CD4-positive, alpha-beta T cell treated with Interleukin-6 for 4 hours (primary cell): ENCODE results near the gene MTFP1.
"Not testable (repeated sequence)": the region's sequence is repeated elsewhere in the genome, so short reads cannot be mapped to it uniquely, and the experiment has no call there.

Experiments used
- DNase-seq: peaks from one replicate; pipeline ENCODE4 v3.0.0-alpha.2; 2020; ENCODE audit warnings: mixed read lengths

MTFP1 gene

DNA sequence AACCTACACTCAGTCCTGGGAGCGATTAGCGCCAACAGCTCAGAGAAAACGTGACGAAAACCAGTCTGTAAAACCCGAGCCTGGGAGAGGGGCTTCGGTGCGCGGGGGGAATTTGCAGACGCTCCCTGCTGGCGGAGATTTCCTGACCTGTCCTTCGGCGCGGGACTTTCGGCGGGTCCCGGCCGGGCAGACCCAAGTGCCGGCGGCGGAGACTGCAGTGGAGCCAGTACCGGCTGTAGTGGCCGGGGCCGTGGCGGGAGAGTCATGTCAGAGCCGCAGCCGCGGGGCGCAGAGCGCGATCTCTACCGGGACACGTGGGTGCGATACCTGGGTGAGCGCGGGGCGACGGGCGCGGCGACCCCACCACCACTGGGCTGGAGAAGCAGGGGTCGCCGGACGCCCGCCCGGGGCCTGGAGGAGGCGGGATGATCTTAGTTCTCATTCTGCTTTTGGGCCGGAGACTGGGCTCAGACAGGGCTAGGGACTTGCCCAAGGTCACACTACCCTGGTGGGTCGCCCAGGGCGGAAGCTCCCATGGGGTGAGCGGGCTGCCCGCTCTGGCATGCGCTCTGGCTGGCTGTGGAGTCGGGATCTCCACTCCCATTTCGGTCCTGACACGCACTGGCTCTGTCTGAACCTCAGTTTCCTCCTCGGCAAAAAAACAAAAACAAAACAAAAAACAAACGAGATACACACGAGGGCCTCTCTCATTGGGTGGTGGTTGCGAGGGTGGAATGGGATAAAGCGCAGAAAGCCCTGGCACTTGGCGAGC, at the start of gene MTFP1:
TSS of gene MTFP1 (plus strand) at position 153 of the 772 bp plus-strand sequence. CDS start at position 265, 112 bp downstream.
- DNase-seq: peak; percentile 62

DNA sequence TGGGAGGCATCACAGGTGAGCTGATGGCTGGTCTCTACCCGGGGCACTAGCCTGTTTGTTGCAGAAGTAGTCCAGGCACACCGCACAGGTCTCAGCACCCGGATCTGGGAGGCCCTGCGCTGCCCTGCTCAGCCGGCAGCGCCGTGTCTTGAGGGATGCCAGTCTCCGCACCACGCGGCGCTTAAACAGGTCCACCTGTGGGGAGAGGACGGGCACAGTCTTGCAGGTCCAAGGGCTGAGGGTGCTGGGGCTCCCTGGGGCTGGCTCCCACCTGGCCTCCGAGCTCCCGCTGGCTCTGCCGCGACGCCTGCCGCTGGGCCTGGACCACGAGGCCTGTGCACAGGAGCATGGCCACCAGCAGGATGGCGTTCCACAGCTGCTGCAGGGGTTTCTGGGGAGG, 45.6 kb upstream of the MTFP1 start:
- no peak for DNase-seq

DNA sequence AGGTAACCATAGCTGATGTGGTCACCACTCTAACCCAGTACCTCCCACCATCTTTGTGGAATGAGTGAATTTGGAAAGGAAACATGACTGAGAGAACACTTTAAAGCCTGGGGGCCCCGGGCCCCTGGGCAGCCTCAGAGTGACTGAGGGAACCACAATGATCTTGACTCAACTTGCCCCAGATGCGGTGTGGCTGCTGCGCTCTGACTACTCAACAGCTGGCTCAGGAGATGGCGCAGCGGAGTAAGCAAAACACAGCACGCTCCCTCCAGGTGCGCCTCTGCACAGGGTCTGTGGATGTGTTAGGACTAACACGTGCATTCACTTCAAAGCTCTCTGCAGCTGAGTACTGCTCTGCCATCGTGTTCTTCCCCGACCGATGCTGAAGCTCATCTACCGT, 44.3 kb upstream of the MTFP1 start:
- no peak for DNase-seq

DNA sequence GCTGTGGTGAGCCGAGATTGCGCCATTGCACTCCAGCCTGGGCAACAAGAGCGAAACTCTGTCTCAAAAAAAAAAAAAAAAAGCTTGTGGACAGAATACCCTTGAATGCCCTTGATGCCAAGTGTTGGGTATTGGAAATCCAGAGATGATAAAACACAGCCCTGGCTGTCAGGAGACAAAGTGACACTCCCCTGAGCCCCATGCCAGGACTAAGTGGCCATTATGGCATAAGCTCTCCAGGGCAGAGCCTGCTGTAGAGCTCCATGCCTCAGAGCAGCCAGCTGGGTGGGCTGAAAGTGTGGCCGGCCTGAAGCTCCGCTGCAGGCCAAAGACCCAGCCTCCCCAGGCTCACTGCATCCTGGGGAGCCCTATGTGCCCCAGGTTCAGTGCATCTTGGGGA, 43.2 kb upstream of the MTFP1 start:
- no peak for DNase-seq

GRCh38 chr22:30383061-30383460, 42.5 kb upstream of the MTFP1 start:
- no peak for DNase-seq

DNA sequence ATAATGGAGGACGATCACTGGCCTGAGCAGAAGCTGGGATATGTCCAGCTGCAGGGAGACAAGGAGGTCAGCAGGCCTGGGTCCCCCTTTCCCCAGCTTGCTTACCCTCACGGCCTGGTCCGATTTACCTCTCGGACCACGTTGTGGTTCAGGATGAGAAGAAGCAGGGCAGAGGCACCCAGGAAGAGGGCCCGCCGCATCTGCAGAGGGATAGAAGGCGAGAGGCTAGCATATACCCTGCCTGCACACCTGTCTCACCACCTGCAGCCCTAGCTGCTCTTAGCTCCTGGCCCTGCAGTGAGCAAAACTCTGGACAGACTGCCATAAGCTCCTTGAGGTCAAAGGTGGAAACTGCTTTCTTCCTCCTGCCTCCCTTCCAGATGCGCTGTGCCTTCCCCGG, 39.6 kb upstream of the MTFP1 start:
- no peak for DNase-seq

DNA sequence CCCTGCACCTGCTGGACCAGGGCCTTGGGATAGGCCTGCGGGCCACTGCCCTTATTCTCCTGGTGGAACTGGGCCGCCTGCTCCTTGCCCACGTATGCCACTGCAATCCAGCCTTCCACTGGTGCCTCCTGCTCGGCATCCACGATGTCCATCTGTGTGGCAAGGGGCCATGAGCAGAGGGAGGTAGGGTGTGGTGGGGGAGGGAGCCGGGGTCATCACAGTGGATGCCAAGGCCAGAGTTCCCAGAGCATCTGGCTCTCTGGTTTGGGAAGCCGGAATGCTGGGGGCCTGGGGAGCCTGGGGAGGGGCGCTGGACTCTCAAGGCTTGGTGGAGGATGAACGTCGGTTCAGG, 39.0 kb upstream of the MTFP1 start:
- no peak for DNase-seq

- DNase-seq: peak; percentile 81
Observed at GRCh38 chr22:30386960-30387827, 38.4 kb upstream of the MTFP1 start, which contains the start of gene RNF215. Gene RNF215 (minus strand): TSS chr22:30387411. CDS start chr22:30387313, 98 bp downstream.

DNA sequence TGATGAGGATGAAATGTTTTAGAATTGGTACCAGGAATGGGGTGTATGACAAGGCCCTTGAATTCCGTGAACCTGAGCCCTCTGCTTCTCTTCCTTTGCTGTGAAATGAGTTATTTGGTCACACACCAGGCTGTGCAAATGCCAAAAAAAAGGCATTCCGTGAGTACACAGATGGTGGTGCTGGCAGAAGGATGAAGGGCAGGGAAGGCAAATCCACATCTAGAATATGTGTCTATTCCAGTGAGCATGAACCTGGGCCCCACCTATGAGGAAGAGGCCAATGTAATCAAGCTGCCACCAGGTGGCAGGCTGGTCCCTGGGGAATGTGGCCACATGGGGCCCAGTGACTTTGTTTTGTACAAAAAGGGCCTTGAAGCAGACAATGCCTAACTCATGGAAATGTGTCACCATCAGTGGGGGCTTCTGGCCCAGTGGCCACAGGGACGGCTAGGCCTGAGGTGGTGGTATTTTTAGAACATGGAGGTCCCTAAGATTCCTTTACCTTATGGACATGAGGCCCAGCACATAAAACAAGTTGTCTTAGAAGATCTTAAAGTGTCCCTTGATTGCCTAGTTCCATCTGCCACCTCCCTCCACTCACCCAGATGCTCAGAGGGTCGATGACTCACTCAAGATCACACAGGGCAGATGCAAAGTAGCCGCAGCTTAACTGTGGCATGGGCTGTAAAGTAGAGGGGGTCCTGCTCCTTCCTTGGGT, 34.4 kb upstream of the MTFP1 start:
- peak; percentile 87 for DNase-seq

DNA sequence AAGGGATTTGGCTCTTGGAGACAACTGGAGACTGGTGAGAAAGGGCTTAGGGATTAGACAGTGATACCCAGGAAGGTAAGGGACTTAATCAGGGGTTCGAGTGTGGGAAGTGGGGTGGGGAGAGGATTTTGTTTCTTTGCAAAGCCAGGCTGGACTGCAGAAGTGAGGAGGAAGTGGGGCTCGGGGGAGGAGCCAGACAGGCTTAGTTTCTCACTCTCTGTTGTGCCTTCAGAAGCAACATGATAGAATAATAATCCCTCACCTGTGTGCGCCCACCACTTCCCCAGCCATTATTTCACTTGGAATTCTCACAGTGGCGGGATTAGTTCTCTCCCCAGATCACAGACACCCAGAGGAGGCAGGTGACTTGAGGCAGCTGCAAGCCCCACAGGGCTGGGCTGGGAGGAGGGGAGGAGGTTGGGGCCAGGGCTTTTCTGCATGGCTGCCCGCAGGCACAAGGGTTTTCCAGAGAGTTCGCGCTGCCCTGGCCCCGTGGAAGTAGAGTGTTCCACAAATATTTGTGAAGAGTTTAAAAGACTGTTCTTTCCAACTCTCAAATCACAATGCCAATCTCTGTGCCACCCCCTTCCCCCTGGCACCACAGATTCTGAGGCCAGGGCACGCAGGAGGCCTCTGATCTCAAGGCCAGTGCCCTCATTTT, 32.8 kb upstream of the MTFP1 start:
- DNase-seq: peak; percentile 35

- no peak for DNase-seq
Observed at GRCh38 chr22:30393322-30393680, 32.3 kb upstream of the MTFP1 start.

DNA sequence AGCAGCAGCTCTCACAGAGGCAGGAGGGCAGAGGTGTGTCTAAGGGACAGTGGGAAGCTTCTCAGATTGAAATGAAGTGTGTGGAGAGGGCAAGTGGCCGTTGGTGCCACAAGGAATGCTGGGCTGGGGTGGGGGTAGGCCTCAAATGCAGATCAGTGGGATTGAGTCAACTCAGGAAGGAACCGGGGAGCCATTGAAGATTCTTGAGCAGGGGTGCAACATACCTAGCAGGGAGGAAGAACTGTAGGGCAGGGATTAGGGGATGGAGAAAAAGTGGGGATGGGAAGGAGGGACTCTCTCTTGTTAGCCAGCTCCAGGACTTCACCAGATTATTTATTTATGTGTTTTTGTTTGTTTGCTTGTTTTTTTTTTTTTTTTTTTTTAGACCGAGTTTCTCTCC, 31.7 kb upstream of the MTFP1 start:
- no peak for DNase-seq

GRCh38 chr22:30396871-30397655, 28.5 kb upstream of the MTFP1 start, which contains the start of gene SEC14L2:
Gene SEC14L2 (plus strand): TSS chr22:30397018. CDS start chr22:30397117, 99 bp downstream.
- peak; percentile 75 for DNase-seq

DNA sequence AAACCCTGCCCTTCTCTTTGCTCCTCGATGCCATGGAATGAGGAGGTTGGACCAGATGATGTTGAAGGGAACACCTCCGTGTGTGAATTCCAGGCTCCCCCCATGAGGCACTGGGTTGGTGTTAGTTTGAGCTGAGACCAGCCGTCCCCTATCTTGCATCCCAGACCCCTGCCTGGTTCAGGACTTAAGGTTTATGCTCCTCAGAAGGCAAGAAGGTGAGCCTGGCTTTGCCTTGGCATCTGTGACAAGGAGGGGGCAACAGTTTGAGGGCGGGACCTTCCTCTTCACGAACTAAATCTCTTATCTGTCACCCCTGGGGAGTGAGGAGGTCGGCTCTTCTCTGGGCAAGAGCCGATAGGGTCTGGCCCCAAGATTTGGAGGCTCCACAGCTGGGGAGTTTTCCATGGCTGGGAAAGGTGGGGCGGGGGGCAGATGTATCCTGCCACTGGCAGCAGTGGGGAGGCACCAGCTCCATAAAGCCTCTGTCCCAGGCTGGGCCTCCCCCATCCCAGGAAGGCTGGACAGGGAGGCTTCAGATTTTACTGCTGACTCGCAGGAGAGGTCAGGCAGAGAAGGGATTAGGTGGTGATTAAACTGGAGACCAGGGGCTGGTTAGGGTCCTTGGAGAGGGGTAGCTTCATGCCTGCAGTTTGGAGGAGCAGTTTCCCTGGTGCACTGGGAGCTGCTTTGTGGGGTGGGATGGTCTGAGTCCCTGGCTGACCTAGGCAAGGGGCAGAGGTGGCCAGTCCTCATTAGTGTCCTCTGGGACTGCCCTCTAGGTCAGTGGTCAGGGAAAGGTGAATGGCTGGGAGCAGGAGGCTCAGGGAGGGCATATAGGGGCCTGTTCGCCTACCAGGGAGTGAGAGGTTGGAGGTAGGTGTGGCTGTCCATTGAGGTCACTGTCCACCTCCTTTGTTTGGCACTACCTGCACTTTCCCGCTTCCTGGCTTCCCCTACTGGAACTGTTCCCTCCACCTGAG, 27.6 kb upstream of the MTFP1 start:
- peak; percentile 15 for DNase-seq

DNA sequence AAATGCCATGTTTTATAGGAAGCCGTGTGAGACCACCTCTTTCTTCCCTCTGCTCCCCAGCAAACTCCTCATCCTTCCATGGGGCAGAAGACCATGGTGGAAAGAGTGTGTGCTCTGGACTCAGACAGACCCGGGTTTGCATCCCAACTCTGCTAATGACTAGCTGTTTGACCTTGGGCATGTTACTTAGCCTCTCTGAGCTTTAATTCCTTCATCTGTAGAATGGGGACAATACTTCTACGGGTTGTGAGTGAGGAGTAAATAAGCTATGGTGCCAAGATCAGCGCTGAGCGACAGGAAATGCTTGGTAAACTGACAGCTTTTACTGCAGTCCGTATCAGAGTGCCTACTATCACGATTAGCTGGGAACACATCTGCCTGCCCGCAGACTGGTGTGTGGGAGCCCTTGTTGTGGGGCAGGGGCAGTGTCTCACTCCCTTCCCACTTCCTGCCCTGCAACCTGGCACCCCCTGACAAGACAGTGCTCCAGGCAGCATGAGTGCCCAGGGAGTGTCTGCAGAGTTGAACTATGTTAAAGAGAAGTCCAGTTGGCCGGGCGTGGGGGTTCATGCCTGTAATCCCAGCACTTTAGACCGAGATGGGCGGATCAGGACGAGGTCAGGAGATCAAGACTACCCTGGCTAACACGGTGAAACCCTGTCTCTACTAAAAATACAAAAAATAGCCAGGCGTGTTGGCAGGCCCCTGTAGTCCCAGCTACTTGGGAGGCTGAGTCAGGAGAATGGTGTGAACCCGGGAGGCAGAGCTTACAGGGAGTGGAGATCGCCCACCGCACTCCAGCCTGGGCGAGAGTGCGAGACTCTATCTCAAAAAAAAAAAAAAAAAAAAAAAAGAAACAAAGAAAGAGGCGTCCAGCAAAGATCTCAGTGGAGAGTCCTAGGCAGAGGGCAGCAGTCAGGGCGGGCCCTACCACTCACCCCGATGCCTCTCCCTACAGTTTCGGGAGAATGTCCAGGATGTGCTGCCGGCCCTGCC, 26.6 kb upstream of the MTFP1 start:
- DNase-seq: peak; percentile 40

DNA sequence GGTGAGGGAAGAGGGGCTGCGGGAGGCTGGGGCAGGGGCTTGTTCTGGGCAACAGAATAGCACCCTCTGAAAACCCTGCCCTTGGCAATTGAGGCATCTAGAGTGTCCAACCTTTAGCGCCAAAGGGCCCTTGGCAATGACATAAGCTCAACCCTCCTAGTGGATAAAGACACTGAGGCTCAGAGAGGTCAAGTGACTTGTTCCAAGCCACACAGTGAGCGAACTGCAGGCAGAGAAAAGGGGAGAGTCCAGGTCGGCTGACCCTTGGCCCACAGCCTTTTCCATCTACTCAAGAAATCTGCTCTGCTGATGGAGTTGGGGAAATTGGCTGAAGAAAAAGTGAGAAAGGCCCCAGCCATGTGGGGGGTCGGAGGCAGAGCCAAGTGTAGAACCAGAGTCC, 25.9 kb upstream of the MTFP1 start:
- DNase-seq: no peak

- no peak for DNase-seq
Observed at GRCh38 chr22:30400159-30400558, 25.4 kb upstream of the MTFP1 start.

DNA sequence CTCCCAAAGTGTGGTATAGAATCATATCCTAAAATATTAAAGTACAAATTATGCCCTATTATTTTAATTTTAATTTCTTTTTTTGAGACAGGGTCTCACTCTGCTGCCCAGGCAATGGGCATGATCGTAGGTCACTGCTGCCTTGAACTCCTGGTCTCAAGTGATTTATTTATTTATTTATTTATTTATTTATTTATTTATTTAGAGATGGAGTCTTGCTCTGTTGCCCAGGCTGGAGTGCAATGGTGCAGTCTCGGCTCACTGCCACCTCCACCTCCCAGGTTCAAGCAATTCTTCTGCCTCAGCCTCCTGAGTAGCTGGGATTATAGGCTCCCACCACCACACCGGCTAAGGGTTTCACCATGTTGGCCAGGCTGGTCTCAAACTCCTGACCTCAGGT, 24.5 kb upstream of the MTFP1 start:
- DNase-seq: not testable (repeated sequence)

GRCh38 chr22:30402028-30402765, 23.4 kb upstream of the MTFP1 start:
- no peak for DNase-seq
